ENCODE results near the gene GRIN3B.

GRIN3B gene

GRCh38 chr19:960601-960938 is 39.6 kb upstream of the GRIN3B start:
- no peak for TF ChIP-seq CTCF (conservative IDR thresholded peaks at IDR 0.05; ENCODE audit: low read length)
- H3K4me3 ChIP-seq (ENCODE audit: low read length) = no peak overlapping the region

GRCh38 chr19:961866-962620 is 38.2 kb upstream of the GRIN3B start:
- DNase-seq (ENCODE audit: low read depth) = peak; percentile 28
- H3K4me3 ChIP-seq (ENCODE audit: low read length) = no peak overlapping the region
- TF ChIP-seq CTCF (conservative IDR thresholded peaks at IDR 0.05; ENCODE audit: low read length) = no peak

More at GRCh38 chr19:960601-960938, 39.6 kb upstream of the GRIN3B start:
- DNase-seq (ENCODE audit: low read depth) = no peak

DNA sequence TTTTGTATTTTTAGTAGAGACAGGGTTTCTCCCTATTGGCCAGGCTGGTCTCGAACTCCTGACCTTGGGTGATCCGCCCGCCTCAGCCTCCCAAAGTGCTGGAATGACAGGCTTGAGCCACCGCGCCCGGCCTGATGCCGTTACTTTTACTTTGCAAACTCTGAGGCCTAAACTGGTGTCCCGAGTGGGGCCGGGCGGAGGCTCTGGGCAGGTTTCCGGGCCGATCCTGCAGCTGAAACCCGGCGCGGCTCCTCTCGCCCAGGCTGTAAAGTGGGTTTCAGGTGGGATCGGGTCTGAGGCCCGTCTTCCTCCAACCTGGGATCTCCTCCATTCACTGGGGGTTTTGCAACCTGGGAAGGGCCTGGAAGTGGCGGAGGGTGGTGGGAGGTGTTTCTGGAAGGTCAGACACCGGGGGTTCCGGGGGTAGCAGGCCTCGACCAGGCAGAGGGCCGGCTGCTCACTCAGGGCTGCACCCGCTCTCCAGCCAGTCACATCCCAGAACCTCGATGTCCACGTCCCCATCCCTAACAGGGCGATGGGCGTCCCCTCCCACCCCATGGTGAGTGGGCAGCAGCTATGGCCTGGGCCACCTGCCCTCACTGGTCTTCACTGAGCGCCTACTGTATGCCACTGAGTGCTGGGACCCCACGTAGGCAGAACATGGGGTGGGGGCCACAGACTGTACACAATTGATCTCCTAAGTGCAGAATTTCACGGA is 37.4 kb upstream of the GRIN3B start:
- no peak overlapping the region for H3K4me3 ChIP-seq (ENCODE audit: low read length)
- TF ChIP-seq CTCF (conservative IDR thresholded peaks at IDR 0.05; ENCODE audit: low read length) = no peak
- DNase-seq (ENCODE audit: low read depth) = no peak

GRCh38 chr19:963486-963951 is 36.7 kb upstream of the GRIN3B start:
- H3K4me3 ChIP-seq (ENCODE audit: low read length) = no peak overlapping the region
- no peak for DNase-seq (ENCODE audit: low read depth)
- no peak for TF ChIP-seq CTCF (conservative IDR thresholded peaks at IDR 0.05; ENCODE audit: low read length)

GRCh38 chr19:964116-964520 is 36.1 kb upstream of the GRIN3B start:
- TF ChIP-seq CTCF (conservative IDR thresholded peaks at IDR 0.05; ENCODE audit: low read length) = no peak
- DNase-seq (ENCODE audit: low read depth) = no peak

DNA sequence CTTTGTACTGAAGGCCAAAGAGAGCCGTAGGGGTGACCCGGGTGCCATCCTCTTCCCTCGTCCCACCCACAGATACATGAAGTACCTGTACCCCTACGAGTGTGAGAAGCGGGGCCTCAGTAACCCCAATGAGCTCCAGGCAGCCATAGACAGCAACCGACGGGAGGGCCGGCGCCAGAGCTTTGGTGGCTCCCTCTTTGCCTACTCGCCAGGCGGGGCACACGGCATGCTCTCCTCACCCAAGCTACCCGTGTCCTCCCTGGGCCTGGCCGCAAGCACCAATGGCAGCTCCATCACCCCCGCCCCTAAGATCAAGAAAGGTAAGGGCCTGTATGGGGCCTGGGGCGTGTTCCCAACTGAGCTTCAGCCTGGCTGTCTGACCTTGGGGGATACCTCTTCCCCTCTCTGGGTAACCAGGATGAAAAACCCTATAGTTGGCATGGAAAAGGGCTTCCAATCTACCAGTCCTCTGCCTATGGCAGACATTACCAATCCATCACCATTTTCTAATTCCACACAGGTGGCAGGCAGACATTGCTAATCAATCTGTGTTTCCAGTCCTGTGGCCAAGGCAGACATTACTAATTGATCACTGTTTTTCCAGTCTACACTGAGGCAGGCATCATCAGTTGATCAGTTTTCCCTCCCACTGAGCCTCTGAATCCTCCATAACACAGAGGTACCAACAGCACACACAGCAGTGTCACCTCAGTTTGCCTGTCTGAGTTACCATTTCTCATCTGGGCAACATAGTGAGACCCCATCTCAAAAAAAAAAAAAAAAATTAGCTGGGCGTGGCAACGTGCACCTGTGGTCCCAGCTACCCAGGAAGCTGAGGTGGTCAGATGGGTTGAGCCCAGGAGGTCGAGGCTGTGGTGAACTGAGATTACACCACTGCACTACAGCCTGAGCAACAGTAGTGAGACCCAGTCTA is 35.2 kb upstream of the GRIN3B start:
- H3K4me3 ChIP-seq (ENCODE audit: low read length) = no peak overlapping the region
- peak; percentile 22 for DNase-seq (ENCODE audit: low read depth)
- no peak for TF ChIP-seq CTCF (conservative IDR thresholded peaks at IDR 0.05; ENCODE audit: low read length)

More at GRCh38 chr19:964116-964520, 36.1 kb upstream of the GRIN3B start:
- H3K4me3 ChIP-seq (ENCODE audit: low read length) = no peak overlapping the region
